Mesenchymal stem cell (in vitro differentiated cells and primary cell): ENCODE data around the gene PLA2G12B.

Experiments
- DNase-seq: peaks from one replicate; pipeline ENCODE4 v3.0.0-alpha.2; 2013
- H2AFZ ChIP-seq: one replicate; pipeline ENCODE4 v1.6.1; 2013; ENCODE audit warnings: low read depth, mild to moderate bottlenecking, control low read depth, inconsistent platforms, low read length, moderate library complexity
- H2AK5ac ChIP-seq: 2 replicates; pipeline ENCODE4 v1.6.1; 2013; ENCODE audit warnings: low read length, moderate library complexity, mild to moderate bottlenecking, inconsistent platforms; ENCODE audit not compliant: severe bottlenecking
- H2BK120ac ChIP-seq: one replicate; pipeline ENCODE4 v1.6.1; 2013; ENCODE audit warnings: low read depth, mild to moderate bottlenecking, inconsistent platforms, low read length, moderate library complexity
- H2BK12ac ChIP-seq, 2 experiments: one replicate each; pipeline ENCODE4 v1.6.1; 2013; ENCODE audit warnings: inconsistent platforms in 2 of 2, low read length in 2 of 2, mild to moderate bottlenecking in 2 of 2, moderate library complexity in 2 of 2, control low read depth in 1 of 2
- H2BK15ac ChIP-seq: one replicate; pipeline ENCODE4 v1.6.1; 2013; ENCODE audit warnings: mild to moderate bottlenecking, low read depth, inconsistent platforms; ENCODE audit not compliant: poor library complexity, severe bottlenecking
- H2BK5ac ChIP-seq: 2 replicates; pipeline ENCODE4 v1.6.1; 2013; ENCODE audit warnings: low read depth, mild to moderate bottlenecking, low read length, control low read depth, inconsistent platforms; ENCODE audit not compliant: poor library complexity, severe bottlenecking
- H3K14ac ChIP-seq, 2 experiments: one replicate each; pipeline ENCODE4 v1.6.1; 2013; ENCODE audit warnings: inconsistent platforms in 2 of 2, low read length in 2 of 2, control low read depth in 1 of 2, mild to moderate bottlenecking in 1 of 2, moderate library complexity in 1 of 2
- H3K18ac ChIP-seq, 2 experiments: one replicate each; pipeline ENCODE4 v1.6.1; 2013; ENCODE audit warnings: inconsistent platforms in 2 of 2, low read length in 2 of 2, control low read depth in 1 of 2, low read depth in 1 of 2, mild to moderate bottlenecking in 1 of 2
- H3K23ac ChIP-seq, 2 experiments: one replicate each; pipeline ENCODE4 v1.6.1; 2013; ENCODE audit warnings: inconsistent platforms in 2 of 2, low read length in 2 of 2, mild to moderate bottlenecking in 2 of 2, moderate library complexity in 2 of 2, control low read depth in 1 of 2
- H3K27ac ChIP-seq: 2 replicates; pipeline ENCODE4 v1.5.1; 2013; ENCODE audit warnings: mild to moderate bottlenecking, moderate library complexity, low read length, control low read depth, inconsistent platforms; ENCODE audit not compliant: poor library complexity, severe bottlenecking
- H3K27me3 ChIP-seq, 2 experiments: 2 replicates each; pipeline versions ENCODE4 v1.6.1 to v1.7.0; 2013; ENCODE audit warnings: low read length in 2 of 2, mild to moderate bottlenecking in 2 of 2, moderate library complexity in 2 of 2, control low read depth in 1 of 2, inconsistent platforms in 1 of 2; ENCODE audit not compliant: control insufficient read depth in 1 of 2, insufficient read depth in 1 of 2
- H3K36me3 ChIP-seq, 2 experiments: 2 replicates each; pipeline versions ENCODE4 v1.6.1 to v1.7.0; 2013; ENCODE audit warnings: low read length in 2 of 2, control low read depth in 1 of 2, inconsistent platforms in 1 of 2, low read depth in 1 of 2, mild to moderate bottlenecking in 1 of 2; ENCODE audit not compliant: insufficient read depth in 2 of 2, control insufficient read depth in 1 of 2
- H3K4ac ChIP-seq, 2 experiments: one replicate each; pipeline ENCODE4 v1.6.1; 2013; ENCODE audit warnings: inconsistent platforms in 2 of 2, low read length in 2 of 2, mild to moderate bottlenecking in 2 of 2, moderate library complexity in 2 of 2, control low read depth in 1 of 2, low read depth in 1 of 2
- H3K4me1 ChIP-seq: 2 replicates; pipeline ENCODE4 v1.6.1; 2013; ENCODE audit warnings: low read depth, low read length, control low read depth; ENCODE audit not compliant: control insufficient read depth, insufficient read depth
- H3K4me2 ChIP-seq: 2 replicates; pipeline ENCODE4 v1.6.1; 2013; ENCODE audit warnings: low read length, mild to moderate bottlenecking, inconsistent platforms; ENCODE audit not compliant: poor library complexity, severe bottlenecking
- H3K4me3 ChIP-seq, 2 experiments: 2 replicates each; pipeline versions ENCODE4 v1.5.1 to v1.7.0; 2013; ENCODE audit warnings: low read length in 2 of 2, mild to moderate bottlenecking in 2 of 2, control low read depth in 1 of 2, low read depth in 1 of 2; ENCODE audit not compliant: insufficient read depth in 1 of 2
- H3K79me1 ChIP-seq: replicated peaks from 2 replicates; pipeline ENCODE4 v1.6.1; 2013; ENCODE audit warnings: mild to moderate bottlenecking, control low read depth, low read length, inconsistent platforms; ENCODE audit not compliant: poor library complexity, severe bottlenecking
- H3K9ac ChIP-seq: 2 replicates; pipeline ENCODE4 v1.7.0; 2013; ENCODE audit warnings: mild to moderate bottlenecking, low read length, moderate library complexity
- H3K9me3 ChIP-seq: 2 replicates; pipeline ENCODE4 v1.7.0; 2013; ENCODE audit warnings: mild to moderate bottlenecking, low read length; ENCODE audit not compliant: control insufficient read depth
- H4K8ac ChIP-seq: one replicate; pipeline ENCODE4 v1.6.1; 2013; ENCODE audit warnings: inconsistent platforms, mild to moderate bottlenecking, low read length, moderate library complexity
- H4K91ac ChIP-seq: one replicate; pipeline ENCODE4 v1.6.1; 2013; ENCODE audit warnings: mild to moderate bottlenecking, low read length, inconsistent platforms
- WGBS: methylation state at CpG from one replicate; pipeline ENCODE4 v1.1.7; 2013; ENCODE audit warnings: mixed read lengths; 5-methylcytosine and 5-hydroxymethylcytosine counted together

Gene PLA2G12B

DNA sequence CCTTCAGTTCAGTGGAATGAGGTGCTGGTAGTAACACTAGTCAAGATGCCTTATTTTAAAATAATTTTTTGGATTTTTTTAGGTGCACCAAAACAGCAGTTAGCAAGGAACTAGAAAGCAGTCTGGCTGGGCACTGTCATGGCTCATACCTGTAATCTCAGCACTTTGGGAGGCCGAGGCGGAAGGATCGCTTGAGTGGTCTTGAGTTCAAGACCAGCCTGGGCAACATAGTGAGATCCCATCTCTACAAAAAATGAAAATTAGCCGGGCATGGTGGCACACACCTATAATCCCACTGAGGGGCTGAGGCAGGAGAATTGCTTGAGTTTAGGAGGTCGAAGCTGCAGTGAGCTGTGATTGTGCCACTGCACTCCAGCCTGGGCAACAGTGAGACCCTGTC lies 25.8 kb downstream of the PLA2G12B start:
- H4K91ac ChIP-seq = no peak overlapping the region
- no peak overlapping the region for H3K18ac ChIP-seq
- H2AK5ac ChIP-seq = no peak overlapping the region
- H3K4me3 ChIP-seq = no peak overlapping the region
- DNase-seq = no peak
- H3K4ac ChIP-seq = no peak overlapping the region
- H3K27me3 ChIP-seq = no peaks in the 10 kb centered on the region
- no peak overlapping the region for H2BK12ac ChIP-seq
- H3K14ac ChIP-seq = no peak overlapping the region
- no peak overlapping the region for H3K9ac ChIP-seq
- H2AFZ ChIP-seq = no peak overlapping the region
- no peak overlapping the region for H3K4me2 ChIP-seq
- H2BK5ac ChIP-seq = no peak overlapping the region
- 95% methylated on average over 5 of the region's 5 CpGs for WGBS
- H3K4me1 ChIP-seq = no peaks in the 10 kb centered on the region
- H3K9me3 ChIP-seq = no peaks in the 10 kb centered on the region
- no peak overlapping the region for H4K8ac ChIP-seq
- H2BK15ac ChIP-seq = no peak overlapping the region
- no peaks in the 10 kb centered on the region for H3K79me1 ChIP-seq
- H3K36me3 ChIP-seq = peaks cover 0 to 3% of the 10 kb centered on the region in 2 experiments
- H3K27ac ChIP-seq = no peak overlapping the region
- no peak overlapping the region for H2BK120ac ChIP-seq
- H3K23ac ChIP-seq = no peak overlapping the region

DNA sequence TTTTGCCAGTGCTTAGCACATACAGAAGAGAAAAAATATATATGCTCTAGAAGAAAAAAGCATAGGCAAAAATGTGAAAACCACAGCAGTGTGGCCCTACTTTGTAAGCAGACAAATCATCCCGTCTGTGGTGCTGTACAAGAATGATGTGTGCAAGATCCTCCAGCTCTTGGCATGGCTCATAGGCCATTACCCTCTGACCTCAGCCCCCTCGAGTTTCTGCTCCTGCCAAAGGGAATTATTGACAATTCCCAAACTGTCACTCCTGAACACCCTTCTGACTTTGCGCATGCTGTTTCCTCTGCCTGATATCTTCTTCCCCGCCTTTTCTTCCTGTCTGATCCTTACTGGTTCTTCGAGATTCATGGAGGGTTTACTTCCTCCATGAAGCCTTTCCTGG lies 27.1 kb downstream of the PLA2G12B start:
- Histone ChIP-seq H3K9me3 (peaks cover 7% of the 10 kb centered on the region), H3K27ac (no peak overlapping the region), H2BK120ac (no peak overlapping the region), H2AK5ac (no peak overlapping the region), H3K36me3 (peaks cover 0 to 3% of the 10 kb centered on the region in 2 experiments), H4K8ac (no peak overlapping the region), H3K14ac (no peak overlapping the region), H2BK5ac (no peak overlapping the region), H2BK15ac (no peak overlapping the region), H3K4me1 (no peaks in the 10 kb centered on the region), H3K18ac (no peak overlapping the region), H3K79me1 (no peaks in the 10 kb centered on the region), H2AFZ (no peak overlapping the region), H3K4me2 (no peak overlapping the region), H3K4me3 (no peak overlapping the region), H4K91ac (no peak overlapping the region), H2BK12ac (no peak overlapping the region), H3K9ac (no peak overlapping the region), H3K4ac (no peak overlapping the region), H3K23ac (no peak overlapping the region), H3K27me3 (no peaks in the 10 kb centered on the region)
- DNase-seq = no peak
- WGBS = 53% methylated on average over 5 of the region's 5 CpGs

DNA sequence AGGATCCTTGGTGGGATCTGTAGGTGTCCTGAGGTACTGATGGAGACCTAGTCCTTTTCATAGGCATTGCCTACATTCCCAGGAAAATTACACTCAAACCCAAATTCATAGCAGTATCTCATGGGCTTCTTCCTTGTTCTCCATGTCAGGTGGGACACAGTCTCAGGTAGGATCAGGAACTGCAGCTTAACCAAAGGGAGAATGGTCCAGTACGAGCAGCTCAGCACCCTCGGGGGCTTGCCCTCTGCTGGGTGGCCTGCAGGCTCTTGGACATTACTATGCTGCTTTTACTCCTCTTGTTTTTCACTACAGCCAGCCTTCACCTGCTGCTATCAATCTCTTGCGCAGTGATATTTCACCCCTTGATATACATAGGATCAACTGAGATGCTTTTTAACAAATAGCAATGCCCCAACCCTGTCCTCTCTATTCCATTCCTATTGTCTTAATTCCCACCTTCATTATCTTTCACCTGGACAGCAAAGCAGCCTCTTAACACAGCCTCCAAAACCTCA lies 28.6 kb downstream of the PLA2G12B start:
- Histone ChIP-seq H2BK120ac (no peak overlapping the region), H2BK12ac (no peak overlapping the region), H3K23ac (no peak overlapping the region), H3K79me1 (no peaks in the 10 kb centered on the region), H2AK5ac (no peak overlapping the region), H4K8ac (no peak overlapping the region), H2AFZ (no peak overlapping the region), H3K27ac (no peak overlapping the region), H4K91ac (no peak overlapping the region), H3K9me3 (peaks cover 18% of the 10 kb centered on the region), H2BK15ac (no peak overlapping the region), H3K4me1 (no peaks in the 10 kb centered on the region), H2BK5ac (no peak overlapping the region), H3K18ac (no peak overlapping the region), H3K9ac (no peak overlapping the region), H3K4me3 (no peak overlapping the region), H3K36me3 (peaks cover 0 to 3% of the 10 kb centered on the region in 2 experiments), H3K4me2 (no peak overlapping the region), H3K4ac (no peak overlapping the region), H3K27me3 (no peaks in the 10 kb centered on the region), H3K14ac (no peak overlapping the region)
- WGBS = 86% methylated on average over 3 of the region's 3 CpGs
- no peak for DNase-seq

DNA sequence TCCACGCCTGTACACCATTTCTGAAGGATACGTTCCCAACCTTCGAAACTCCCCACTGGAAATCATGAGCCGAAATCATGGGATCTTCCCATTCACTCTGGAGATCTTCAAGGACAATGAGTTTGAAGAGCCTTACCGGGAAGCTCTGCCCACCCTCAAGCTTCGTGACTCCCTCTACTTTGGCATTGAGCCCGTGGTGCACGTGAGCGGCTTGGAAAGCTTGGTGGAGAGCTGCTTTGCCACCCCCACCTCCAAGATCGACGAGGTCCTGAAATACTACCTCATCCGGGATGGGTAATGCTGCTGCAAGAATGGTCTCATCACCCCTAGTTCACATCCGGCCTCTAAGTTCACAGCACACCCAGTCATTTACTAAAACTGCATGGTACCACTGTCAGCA lies 30.3 kb downstream of the PLA2G12B start:
- 95% methylated on average over 12 of the region's 13 CpGs for WGBS
- no peak for DNase-seq
- Histone ChIP-seq H2BK15ac (no peak overlapping the region), H3K4me3 (no peak overlapping the region), H3K27me3 (no peaks in the 10 kb centered on the region), H3K4me2 (no peak overlapping the region), H2AFZ (no peak overlapping the region), H2AK5ac (no peak overlapping the region), H2BK120ac (no peak overlapping the region), H3K9ac (no peak overlapping the region), H3K23ac (no peak overlapping the region), H3K14ac (no peak overlapping the region), H4K91ac (no peak overlapping the region), H2BK12ac (no peak overlapping the region), H3K9me3 (peaks cover 29% of the 10 kb centered on the region), H3K4me1 (no peaks in the 10 kb centered on the region), H3K4ac (no peak overlapping the region), H3K79me1 (no peaks in the 10 kb centered on the region), H4K8ac (no peak overlapping the region), H3K36me3 (peaks cover 0 to 3% of the 10 kb centered on the region in 2 experiments), H3K18ac (no peak overlapping the region), H2BK5ac (no peak overlapping the region), H3K27ac (no peak overlapping the region)
